Fibroblast of the aortic adventitia (primary cell): Measurements from ENCODE around the gene CXCL17. TPM values are rescaled to one million over a fixed set of nuclear protein-coding genes. Genes with fewer than 3 reads are reported as not detected.

Experiments
- DNase-seq: peaks from one replicate; pipeline ENCODE4 v3.0.0-alpha.2; 2010; ENCODE audit warnings: low read depth
- H3K4me3 ChIP-seq: 2 replicates; pipeline ENCODE4 v1.5.1; 2011; ENCODE audit warnings: low read depth, mild to moderate bottlenecking, control low read depth, low read length, moderate library complexity
- total RNA-seq: library from RNA; depleted of rRNA; stranded (reverse); fragments of >200 nt; gene quantifications from 2 replicates; pipeline ENCODE4 v1.2.3, GENCODE V29; 2012; ENCODE audit warnings: low replicate concordance
- TF ChIP-seq, protein P1 (sequence below): IDR thresholded peaks from 2 replicates; pipeline ENCODE4 v1.5.1; 2011; ENCODE audit warnings: mild to moderate bottlenecking, low read length, control low read depth, inconsistent platforms; ENCODE audit not compliant: insufficient read depth

Gene CXCL17
- total RNA-seq, 1 donor, result not detected

DNA sequence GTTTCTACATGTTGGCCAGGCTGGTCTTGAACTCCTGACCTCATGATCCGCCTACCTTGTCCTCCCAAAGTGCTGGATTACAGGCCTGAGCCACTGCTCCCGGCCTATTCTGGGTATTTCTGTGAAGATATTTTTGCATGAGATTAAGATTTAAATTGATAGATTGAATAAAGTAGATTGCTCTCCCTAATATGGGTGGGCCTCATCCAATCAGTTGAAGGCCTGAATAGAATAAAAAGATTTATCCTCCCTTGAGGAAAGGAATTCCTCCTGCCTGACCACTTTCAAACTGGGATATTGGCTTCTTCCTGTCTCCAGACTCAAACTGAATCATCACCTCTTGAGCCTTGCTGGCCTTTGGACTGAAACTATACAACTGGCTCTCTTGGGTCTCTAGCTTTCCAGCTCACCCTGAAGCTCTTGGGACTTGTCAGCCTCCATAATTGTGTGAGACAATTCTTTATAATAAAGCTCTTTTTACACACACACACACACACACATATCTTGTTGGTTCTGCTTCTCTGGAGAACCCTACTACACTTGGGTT, 36.1 kb upstream of the CXCL17 start:
- no peak for DNase-seq
- TF ChIP-seq, protein P1, sequence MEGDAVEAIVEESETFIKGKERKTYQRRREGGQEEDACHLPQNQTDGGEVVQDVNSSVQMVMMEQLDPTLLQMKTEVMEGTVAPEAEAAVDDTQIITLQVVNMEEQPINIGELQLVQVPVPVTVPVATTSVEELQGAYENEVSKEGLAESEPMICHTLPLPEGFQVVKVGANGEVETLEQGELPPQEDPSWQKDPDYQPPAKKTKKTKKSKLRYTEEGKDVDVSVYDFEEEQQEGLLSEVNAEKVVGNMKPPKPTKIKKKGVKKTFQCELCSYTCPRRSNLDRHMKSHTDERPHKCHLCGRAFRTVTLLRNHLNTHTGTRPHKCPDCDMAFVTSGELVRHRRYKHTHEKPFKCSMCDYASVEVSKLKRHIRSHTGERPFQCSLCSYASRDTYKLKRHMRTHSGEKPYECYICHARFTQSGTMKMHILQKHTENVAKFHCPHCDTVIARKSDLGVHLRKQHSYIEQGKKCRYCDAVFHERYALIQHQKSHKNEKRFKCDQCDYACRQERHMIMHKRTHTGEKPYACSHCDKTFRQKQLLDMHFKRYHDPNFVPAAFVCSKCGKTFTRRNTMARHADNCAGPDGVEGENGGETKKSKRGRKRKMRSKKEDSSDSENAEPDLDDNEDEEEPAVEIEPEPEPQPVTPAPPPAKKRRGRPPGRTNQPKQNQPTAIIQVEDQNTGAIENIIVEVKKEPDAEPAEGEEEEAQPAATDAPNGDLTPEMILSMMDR, result no peak
- H3K4me3 ChIP-seq, result no peak overlapping the region

DNA sequence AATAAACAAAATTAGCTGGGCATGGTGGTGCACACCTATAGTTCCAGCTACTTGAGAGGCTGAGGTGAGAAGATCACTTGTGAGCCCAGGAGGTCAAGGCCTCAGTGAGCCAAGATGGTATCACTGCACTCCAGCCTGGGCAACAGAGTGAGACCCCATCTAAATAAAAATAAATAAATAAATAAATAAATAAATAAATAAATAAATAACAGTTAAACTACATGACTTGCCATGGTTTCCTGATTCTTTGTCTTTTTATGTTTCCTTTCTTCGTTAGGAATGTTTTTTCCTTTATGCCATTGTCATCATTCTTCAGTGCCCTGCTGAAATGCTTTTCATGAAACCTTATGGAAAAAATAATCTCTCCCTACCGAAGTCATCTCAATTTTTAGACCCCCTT, 35.2 kb upstream of the CXCL17 start:
- H3K4me3 ChIP-seq, result no peak overlapping the region
- no peak for DNase-seq
- TF ChIP-seq, protein P1, result no peak

DNA sequence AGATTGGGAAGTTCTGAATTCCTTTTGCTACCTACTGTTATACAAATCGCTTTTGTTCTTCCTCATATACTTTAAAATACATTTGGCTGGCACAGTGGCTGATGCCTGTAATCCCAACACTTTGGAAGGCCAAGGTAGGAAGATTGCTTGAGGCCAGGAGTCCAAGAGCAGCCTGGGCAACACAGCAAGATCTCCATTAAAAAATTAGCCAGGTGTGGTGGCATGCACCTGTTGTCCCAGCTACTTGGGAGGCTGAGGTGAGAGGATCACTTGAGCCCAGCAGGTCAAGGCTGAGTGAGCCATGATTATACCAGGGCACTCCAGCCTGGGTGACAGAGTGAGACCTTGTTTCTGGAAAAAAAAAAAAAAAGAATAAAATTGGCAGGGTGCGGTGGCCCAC, 34.4 kb upstream of the CXCL17 start:
- no peak overlapping the region for H3K4me3 ChIP-seq
- no peak for DNase-seq
- TF ChIP-seq, protein P1, result no peak

DNA sequence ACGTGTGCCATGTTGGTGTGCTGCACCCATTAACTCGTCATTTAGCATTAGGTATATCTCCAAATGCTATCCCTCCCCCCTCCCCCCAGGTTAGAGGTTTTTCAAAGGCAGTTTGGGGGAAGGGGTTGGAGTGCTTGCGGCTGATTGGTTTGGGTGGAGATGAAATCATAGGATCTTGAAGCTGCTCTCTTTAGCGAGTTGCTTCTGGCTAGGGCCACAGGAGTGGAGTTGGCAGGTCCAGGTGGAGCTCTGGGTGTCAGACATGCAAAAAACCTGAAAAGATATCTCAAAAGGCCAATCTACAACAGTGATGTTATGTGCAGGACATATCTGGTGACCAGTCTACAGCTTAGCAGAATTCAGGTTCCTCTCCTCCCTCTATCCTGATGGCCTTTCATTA, 32.6 kb upstream of the CXCL17 start:
- DNase-seq, result no peak
- no peak overlapping the region for H3K4me3 ChIP-seq
- TF ChIP-seq, protein P1, result no peak

DNA sequence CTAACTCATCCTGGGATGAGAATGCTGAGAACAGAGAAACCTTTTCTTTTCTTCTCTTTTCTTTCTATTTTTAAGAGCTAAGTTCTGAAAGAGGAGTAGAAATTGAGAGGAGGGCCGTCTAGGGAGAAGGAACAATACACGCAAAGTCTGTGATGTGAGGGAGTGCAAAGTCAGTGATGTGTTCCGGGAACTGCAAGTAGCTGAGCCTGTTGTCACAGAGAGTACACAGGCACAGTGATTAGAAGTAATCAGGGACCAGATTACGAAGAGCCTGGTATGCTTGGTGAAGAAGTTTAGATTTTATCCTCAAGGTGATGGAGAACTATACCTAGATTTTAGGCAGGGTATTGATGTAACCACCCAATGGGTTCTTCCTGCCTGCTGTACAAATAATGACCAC, 32.0 kb upstream of the CXCL17 start:
- no peak for DNase-seq
- TF ChIP-seq, protein P1, result no peak
- H3K4me3 ChIP-seq, result no peak overlapping the region

DNA sequence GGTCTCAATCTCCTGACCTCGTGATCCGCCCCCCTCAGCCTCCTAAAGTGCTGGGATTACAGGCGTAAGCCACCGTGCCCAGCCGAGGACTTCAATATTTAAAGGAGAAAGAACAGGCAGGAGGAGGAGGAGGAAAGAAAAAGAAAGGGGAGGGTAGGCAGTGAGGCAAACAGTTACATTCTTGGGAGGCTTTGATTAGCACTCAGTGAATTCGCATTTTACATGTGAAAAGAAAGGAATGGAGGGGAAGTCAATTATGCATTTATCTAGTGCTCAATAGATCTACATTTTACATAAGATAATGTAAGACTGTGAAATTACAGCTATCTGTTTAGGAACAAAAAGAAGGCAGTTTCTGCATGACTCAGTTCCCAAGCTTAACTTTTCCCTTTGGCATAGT, 30.9 kb upstream of the CXCL17 start:
- DNase-seq, result no peak
- TF ChIP-seq, protein P1, result no peak
- H3K4me3 ChIP-seq, result no peak overlapping the region
